ENCODE measurements around the gene EML1.

EML1 gene

DNA sequence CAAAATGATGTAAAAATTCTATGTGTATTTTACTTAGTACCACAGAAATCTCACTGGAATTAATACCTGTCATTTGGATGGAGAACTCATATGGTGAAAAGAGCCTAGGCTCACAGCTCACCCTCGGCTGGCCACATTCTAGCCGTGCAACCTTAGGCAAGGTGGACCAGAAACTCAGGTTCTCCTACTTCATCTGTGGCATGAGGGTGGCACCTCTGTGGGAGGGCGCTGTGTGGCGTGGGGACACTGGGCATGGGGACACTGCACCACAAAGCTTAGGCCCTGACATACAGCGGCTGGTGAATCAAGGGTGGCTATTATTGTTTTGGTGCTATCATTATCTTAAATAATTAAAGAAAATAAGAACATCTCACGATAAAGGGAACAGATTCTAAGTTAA is 47.1 kb downstream of the EML1 start:
- no peaks in the 10 kb centered on the region for H3K4me1 ChIP-seq
- no peaks in the 10 kb centered on the region for H3K27me3 ChIP-seq
- no peaks in the 10 kb centered on the region for H3K9me3 ChIP-seq
- no peak overlapping the region for H3K4me3 ChIP-seq
- no peak for DNase-seq
- no peak overlapping the region for H3K27ac ChIP-seq
- TF ChIP-seq, protein P1, sequence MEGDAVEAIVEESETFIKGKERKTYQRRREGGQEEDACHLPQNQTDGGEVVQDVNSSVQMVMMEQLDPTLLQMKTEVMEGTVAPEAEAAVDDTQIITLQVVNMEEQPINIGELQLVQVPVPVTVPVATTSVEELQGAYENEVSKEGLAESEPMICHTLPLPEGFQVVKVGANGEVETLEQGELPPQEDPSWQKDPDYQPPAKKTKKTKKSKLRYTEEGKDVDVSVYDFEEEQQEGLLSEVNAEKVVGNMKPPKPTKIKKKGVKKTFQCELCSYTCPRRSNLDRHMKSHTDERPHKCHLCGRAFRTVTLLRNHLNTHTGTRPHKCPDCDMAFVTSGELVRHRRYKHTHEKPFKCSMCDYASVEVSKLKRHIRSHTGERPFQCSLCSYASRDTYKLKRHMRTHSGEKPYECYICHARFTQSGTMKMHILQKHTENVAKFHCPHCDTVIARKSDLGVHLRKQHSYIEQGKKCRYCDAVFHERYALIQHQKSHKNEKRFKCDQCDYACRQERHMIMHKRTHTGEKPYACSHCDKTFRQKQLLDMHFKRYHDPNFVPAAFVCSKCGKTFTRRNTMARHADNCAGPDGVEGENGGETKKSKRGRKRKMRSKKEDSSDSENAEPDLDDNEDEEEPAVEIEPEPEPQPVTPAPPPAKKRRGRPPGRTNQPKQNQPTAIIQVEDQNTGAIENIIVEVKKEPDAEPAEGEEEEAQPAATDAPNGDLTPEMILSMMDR (IDR thresholded peaks at IDR 0.05), result no peak
- intact Hi-C loops (cut with DNase I; ENCODE audit: low total_unique reads), result no loop called here
- H3K36me3 ChIP-seq, result no peaks in the 10 kb centered on the region

DNA sequence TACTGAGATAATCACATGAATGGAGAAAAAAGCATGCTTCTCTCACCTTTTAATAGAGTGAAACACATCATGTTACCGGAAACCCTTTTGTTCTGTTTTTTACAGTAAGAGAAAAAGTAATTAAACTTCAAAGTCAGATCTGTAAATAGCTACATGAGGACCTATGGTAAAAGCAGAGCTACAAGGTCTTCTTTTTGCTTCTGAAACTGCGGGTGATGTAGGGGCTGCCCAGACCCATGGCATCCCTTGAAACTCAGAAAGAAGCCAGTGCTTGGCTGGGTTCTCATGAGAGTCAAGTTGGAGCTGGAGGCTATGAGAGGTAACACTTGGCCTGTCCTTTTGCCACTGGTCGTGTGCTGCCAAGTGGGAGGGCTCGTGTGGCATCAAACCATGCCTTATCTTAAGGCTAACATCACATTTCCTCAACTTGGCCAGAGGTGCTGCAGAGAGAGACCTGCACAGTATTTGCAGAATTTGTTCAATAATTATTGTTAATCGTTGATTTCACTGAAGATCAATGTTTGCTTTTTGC is 47.6 kb downstream of the EML1 start:
- Histone ChIP-seq H3K27me3 (no peaks in the 10 kb centered on the region), H3K9me3 (no peaks in the 10 kb centered on the region), H3K27ac (no peak overlapping the region), H3K4me3 (no peak overlapping the region), H3K4me1 (no peaks in the 10 kb centered on the region), H3K36me3 (no peaks in the 10 kb centered on the region)
- TF ChIP-seq, protein P1 (IDR thresholded peaks at IDR 0.05), result no peak
- no peak for DNase-seq
- intact Hi-C loops (cut with DNase I; ENCODE audit: low total_unique reads), result no loop called here

DNA sequence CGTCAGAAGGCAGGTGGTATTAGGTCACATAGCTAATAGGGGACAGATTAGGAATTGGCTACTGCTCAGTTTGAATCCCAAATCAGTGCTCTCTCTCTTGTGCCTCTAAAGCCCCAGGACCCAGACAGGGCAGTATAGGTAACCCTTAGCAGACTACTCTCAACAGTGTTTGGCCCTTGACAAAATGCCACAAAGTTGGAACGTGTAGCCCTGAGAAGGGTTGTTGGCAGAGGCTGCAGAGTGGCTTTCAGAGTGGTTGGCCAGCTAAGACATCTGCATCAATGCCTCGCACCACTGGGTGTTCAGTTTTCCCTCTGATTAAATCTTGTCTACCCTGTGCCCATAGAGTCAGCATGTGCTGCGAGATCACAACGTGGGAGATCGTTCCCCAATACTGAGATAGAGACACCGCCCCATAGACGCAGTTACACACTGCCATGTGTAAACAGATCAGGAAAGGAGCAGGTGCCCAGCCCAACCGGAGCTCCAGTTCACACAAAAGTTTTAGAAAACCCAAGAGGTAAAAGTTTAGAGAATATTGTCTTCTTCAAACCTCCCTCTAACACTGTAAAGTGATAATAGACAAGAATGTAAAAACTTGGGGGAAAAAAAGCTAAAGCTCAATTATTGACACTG is 48.3 kb downstream of the EML1 start:
- Histone ChIP-seq H3K4me3 (no peak overlapping the region), H3K36me3 (no peaks in the 10 kb centered on the region), H3K4me1 (no peaks in the 10 kb centered on the region), H3K27me3 (no peaks in the 10 kb centered on the region), H3K9me3 (peaks cover 0 to 4% (median 0%) of the 10 kb centered on the region in 3 donors), H3K27ac (no peak overlapping the region)
- DNase-seq, result no peak
- intact Hi-C loops (cut with DNase I; ENCODE audit: low total_unique reads), result no loop called here
- TF ChIP-seq, protein P1 (IDR thresholded peaks at IDR 0.05), result no peak

DNA sequence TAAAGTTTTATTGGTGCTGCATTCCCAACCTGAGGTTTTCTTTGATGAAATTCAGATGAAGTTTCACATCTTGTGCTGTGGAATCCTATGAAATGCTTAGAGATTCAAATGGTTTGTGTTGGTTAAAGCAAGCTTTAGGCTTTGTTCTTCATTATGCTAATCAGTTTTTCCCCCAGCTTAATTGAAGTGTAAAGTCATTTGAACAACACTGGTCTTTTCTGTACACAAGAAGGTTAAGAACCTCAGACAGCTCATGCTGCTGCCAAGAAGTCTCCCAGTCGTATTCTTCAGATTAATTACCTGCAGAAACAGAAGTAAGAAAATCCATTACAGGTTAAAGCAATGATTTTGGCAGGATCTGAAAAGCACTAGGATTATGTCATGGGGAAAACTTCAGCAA is 48.9 kb downstream of the EML1 start:
- TF ChIP-seq, protein P1 (IDR thresholded peaks at IDR 0.05), result no peak
- H3K27ac ChIP-seq, result no peak overlapping the region
- no peaks in the 10 kb centered on the region for H3K36me3 ChIP-seq
- H3K9me3 ChIP-seq, result peaks cover 0 to 10% (median 0%) of the 10 kb centered on the region in 3 donors
- H3K4me1 ChIP-seq, result no peaks in the 10 kb centered on the region
- no peak for DNase-seq
- intact Hi-C loops (cut with DNase I; ENCODE audit: low total_unique reads), result no loop called here
- no peaks in the 10 kb centered on the region for H3K27me3 ChIP-seq
- no peak overlapping the region for H3K4me3 ChIP-seq

DNA sequence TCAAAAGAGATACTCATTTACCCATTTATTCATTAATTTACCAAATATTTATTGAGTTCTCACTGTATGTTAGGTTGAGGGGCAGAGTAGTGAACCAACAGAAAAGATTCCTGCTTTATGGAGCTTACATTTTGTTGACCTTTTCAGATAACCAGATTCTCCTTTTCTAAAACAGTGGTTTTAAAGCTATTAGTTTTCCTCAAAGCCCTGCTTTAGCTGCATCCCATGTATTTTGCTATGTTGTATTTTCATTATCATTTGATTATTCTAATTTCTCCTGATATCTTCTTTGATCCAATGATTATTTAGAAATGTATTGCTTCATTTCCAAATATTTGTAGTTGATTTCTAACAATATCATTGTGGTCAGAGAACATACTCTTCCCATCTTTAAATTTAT is 53.6 kb downstream of the EML1 start:
- no peak for DNase-seq
- intact Hi-C loops (cut with DNase I; ENCODE audit: low total_unique reads), result no loop called here
- Histone ChIP-seq H3K9me3 (peaks cover 0 to 13% (median 0%) of the 10 kb centered on the region in 3 donors), H3K36me3 (no peaks in the 10 kb centered on the region), H3K27me3 (no peaks in the 10 kb centered on the region), H3K27ac (no peak overlapping the region), H3K4me3 (no peak overlapping the region), H3K4me1 (no peaks in the 10 kb centered on the region)
- TF ChIP-seq, protein P1 (IDR thresholded peaks at IDR 0.05), result no peak

All from tibial artery (tissue), 4 donors.